Colonic mucosa (tissue), 4 donors: ENCODE measurements around the gene HES7. TPM values are rescaled to one million over a fixed set of nuclear protein-coding genes. Genes with fewer than 3 reads are reported as not detected.

Experiments used
- DNase-seq: peaks from one replicate; pipeline ENCODE4 v3.0.0-alpha.2; 2020
- H3K27ac ChIP-seq: fragments of 200-600 bp; one replicate; pipeline ENCODE4 v1.8.0; 2021
- H3K27me3 ChIP-seq: fragments of 200-600 bp; one replicate; pipeline ENCODE4 v1.8.0; 2021
- H3K36me3 ChIP-seq: fragments of 200-600 bp; one replicate; pipeline ENCODE4 v1.8.0; 2021
- H3K4me1 ChIP-seq: fragments of 200-600 bp; one replicate; pipeline ENCODE4 v1.8.0; 2021; ENCODE audit warnings: mild to moderate bottlenecking
- H3K4me3 ChIP-seq: fragments of 200-600 bp; one replicate; pipeline ENCODE4 v1.8.0; 2021
- H3K9ac ChIP-seq, 2 donors: one replicate each; pipeline ENCODE4 v1.7.0; 2013; ENCODE audit warnings: control low read depth in 2 of 2, low read depth in 2 of 2, low read length in 2 of 2
- H3K9me3 ChIP-seq: fragments of 200-600 bp; one replicate; pipeline ENCODE4 v1.8.0; 2021
- intact Hi-C: fragments of 100-400 bp; cut with DNase I; formaldehyde crosslinking; loops from one replicate; pipeline ENCODE4 v1.14.1; 2022
- total RNA-seq, 2 donors: library from RNA; stranded (reverse); fragmentation: NEBNext Ultra II Directional in 1 of 2; extraction: Animal tissue kit (Norgen Biotek cat#: 25700) in 1 of 2; gene quantifications; one replicate each; pipeline ENCODE4 v1.2.1, GENCODE V29; 2021
- TF ChIP-seq, protein P1 (sequence below): fragments of 200-600 bp; IDR thresholded peaks from one replicate; pipeline ENCODE4 v1.8.0; 2022; ENCODE audit warnings: antibody characterized with exemption, mild to moderate bottlenecking
- donor health status: healthy.
- donor health status: DM: no; HTN: no; CAD: no.
- donor health status: DM: no; HTN: no; CAD: no.

The HES7 gene
- total RNA-seq, 2 donors from 2014 or later, result not detected

DNA sequence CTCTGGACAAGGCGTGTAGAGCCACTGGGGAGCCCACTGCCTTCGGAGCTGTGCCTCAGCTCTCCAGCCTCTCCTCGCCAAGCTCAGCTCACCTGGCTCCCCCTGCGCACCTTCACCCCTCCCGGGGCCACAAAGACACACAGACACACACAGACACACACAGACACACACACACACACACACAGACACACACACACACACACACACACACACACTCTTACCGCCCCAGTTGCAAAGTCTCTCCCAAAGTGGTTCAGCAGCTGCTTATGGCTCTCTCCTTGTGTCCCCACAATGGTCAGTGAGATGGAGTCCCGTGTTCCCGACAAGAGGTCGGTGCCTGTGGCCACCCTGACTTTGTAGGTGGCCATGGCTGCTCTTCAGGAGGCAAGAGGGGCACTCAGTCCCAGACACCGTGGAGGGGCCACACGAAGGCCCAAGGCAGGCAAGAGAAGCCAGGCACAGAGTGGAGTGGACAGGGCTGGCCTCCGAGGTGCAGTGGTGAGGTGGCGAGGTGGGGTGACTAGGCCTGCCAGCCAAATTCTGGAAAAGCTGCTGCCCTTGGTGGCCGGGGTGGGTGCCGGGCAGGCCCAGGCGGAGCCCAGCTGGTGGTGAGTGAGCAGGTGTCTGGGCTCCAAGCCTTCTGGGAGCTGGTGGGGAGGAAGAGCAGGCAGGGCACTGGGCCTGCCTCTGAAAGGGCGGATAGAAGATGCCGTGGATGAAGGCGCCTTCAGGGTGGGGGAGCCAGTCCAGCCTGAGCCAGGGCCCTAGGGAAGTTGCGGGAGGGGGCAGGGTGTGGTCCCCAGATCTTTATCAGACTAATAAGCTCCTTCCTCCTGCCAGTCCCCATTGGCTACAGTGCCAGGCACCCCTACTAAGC lies 36.6 kb downstream of the HES7 start, which contains the start of gene ALOX12B:
ALOX12B (minus strand) TSS at position 642 of the 877 bp plus-strand sequence; CDS start at position 368, 274 bp downstream.
- Histone ChIP-seq H3K27ac (no peak within 1 kb of the TSS), H3K27me3 (no peaks in the 10 kb centered on the region), H3K4me3 (no peak within 1 kb of the TSS), H3K4me1 (no peaks in the 10 kb centered on the region), H3K36me3 (no peaks in the 10 kb centered on the region), H3K9me3 (no peaks in the 10 kb centered on the region), H3K9ac (no peak within 1 kb of the TSS)
- TF ChIP-seq, protein P1, sequence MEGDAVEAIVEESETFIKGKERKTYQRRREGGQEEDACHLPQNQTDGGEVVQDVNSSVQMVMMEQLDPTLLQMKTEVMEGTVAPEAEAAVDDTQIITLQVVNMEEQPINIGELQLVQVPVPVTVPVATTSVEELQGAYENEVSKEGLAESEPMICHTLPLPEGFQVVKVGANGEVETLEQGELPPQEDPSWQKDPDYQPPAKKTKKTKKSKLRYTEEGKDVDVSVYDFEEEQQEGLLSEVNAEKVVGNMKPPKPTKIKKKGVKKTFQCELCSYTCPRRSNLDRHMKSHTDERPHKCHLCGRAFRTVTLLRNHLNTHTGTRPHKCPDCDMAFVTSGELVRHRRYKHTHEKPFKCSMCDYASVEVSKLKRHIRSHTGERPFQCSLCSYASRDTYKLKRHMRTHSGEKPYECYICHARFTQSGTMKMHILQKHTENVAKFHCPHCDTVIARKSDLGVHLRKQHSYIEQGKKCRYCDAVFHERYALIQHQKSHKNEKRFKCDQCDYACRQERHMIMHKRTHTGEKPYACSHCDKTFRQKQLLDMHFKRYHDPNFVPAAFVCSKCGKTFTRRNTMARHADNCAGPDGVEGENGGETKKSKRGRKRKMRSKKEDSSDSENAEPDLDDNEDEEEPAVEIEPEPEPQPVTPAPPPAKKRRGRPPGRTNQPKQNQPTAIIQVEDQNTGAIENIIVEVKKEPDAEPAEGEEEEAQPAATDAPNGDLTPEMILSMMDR, result no peak
- intact Hi-C loops, result no loop called here
- DNase-seq, result no peak

DNA sequence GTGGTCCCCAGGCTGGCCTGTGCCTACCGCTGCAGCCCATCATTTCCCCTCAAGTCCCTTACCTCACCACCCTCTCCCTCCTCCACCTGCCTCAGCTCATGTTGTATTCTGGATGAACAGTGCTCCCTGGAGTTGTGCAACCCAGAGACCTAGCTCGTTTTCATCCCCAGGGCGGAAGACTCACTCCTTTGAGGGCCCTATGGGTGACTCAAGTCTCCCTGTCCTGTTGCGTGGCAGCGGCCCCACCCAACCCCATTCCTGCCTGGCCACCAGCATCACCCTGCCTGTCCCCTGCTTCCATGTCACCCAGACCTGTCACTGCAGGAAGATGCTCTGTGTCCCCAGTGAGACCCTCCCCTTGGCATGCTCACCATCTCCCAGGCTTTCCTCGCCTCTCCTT lies 39.7 kb downstream of the HES7 start:
- no peak overlapping the region for H3K27ac ChIP-seq
- peaks cover 5% of the 10 kb centered on the region for H3K4me1 ChIP-seq
- TF ChIP-seq, protein P1, result no peak
- H3K27me3 ChIP-seq, result no peaks in the 10 kb centered on the region
- intact Hi-C loops, result no loop called here
- no peak for DNase-seq
- H3K36me3 ChIP-seq, result no peaks in the 10 kb centered on the region
- H3K9ac ChIP-seq, result no peak overlapping the region
- no peak overlapping the region for H3K4me3 ChIP-seq
- H3K9me3 ChIP-seq, result no peaks in the 10 kb centered on the region

DNA sequence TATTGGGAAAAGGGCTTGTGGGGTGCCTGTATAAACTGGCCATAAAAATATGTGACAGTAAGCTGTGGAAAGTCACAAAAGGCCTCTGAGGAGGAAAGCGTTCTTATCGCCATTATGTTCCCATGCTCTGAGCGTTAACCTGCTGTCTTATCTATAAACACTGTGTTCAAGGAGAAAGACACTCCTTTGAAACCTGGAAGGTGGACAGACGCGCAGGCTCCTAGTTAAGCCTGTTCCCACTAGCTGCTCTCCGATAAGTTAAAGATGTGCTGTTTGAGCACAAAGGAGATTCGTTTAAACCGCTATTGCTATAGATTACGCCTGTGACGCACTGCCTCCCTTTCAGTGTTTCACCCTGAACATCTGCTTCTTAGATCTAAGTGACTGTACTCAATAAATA lies 41.6 kb downstream of the HES7 start:
- Histone ChIP-seq H3K4me1 (peaks cover 6% of the 10 kb centered on the region), H3K9me3 (no peaks in the 10 kb centered on the region), H3K4me3 (no peak overlapping the region), H3K27me3 (no peaks in the 10 kb centered on the region), H3K9ac (no peak overlapping the region), H3K36me3 (no peaks in the 10 kb centered on the region), H3K27ac (no peak overlapping the region)
- intact Hi-C loops, result no loop called here
- DNase-seq, result no peak
- TF ChIP-seq, protein P1, result no peak

DNA sequence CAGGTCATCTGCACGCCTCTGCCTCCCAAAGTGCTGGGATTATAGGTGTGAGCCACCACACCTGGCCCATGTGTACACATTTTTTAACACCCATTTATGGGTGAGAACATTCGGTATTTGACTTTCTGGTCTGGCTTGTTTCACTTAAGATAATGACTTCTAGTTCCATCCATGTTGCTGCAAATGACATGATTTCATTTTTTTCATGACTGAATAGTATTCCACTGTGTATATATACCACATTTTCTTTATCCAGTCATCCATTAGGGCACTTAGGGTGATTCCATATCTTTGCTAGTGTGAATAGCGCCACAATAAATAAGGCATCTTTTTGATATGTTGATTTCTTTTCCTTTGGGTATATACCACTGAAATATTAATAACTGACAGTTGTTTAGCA lies 42.0 kb downstream of the HES7 start:
- no peaks in the 10 kb centered on the region for H3K36me3 ChIP-seq
- TF ChIP-seq, protein P1, result no peak
- intact Hi-C loops, result no loop called here
- no peak for DNase-seq
- H3K9ac ChIP-seq, result no peak overlapping the region
- no peak overlapping the region for H3K27ac ChIP-seq
- H3K27me3 ChIP-seq, result no peaks in the 10 kb centered on the region
- H3K4me1 ChIP-seq, result peaks cover 6% of the 10 kb centered on the region
- H3K9me3 ChIP-seq, result no peaks in the 10 kb centered on the region
- H3K4me3 ChIP-seq, result no peak overlapping the region

DNA sequence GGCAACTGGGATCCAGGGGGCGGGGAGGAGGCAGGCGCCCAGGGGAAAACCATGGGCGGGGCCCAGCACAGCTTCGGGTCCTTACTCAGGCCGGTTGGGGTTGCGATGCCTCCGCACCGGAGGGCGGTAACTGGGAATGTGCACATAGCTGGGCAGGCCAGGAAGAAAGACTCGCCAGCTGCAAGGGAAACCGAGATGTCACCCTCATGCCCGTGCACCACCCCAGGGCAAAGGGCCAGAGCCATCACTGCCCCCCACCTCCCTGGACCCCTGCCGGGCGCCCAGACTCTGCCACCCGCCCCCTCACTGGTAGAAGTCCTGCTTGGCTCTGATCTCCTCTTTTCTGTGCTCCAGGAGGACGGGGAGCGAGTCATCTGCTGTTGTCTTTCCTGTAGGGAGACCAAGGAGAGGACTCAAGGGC lies 43.1 kb downstream of the HES7 start:
- Histone ChIP-seq H3K9ac (no peak overlapping the region), H3K36me3 (no peaks in the 10 kb centered on the region), H3K4me1 (peaks cover 6% of the 10 kb centered on the region), H3K9me3 (no peaks in the 10 kb centered on the region), H3K27me3 (no peaks in the 10 kb centered on the region), H3K4me3 (no peak overlapping the region), H3K27ac (no peak overlapping the region)
- peak; percentile 41 for DNase-seq
- TF ChIP-seq, protein P1, result no peak
- intact Hi-C loops, result no loop called here
